HepG2 (cell line): Measurements from ENCODE around the gene KCNMA1. TPM values are rescaled to one million over a fixed set of nuclear protein-coding genes. Genes with fewer than 3 reads are reported as not detected.

Source experiments
- ATAC-seq: fragments of 200-7000 bp; cut with Tn5 transposase; 3 replicates; pipeline ENCODE4 v1.9.1; 2020; ENCODE audit warnings: mild to moderate bottlenecking, moderate library complexity
- BruUV-seq: library from RNA; stranded (reverse); fragments of 400-500 nt; replicated peaks from 2 replicates; lab custom pipeline; 2021; lab: Mats Ljungman, UMichigan
- CTCF ChIA-PET: fragments of 300-600 bp; formaldehyde crosslinking; extraction: SDS; loops from one replicate; lab custom pipeline; 2021; ENCODE audit warnings: low total read pairs, inconsistent platforms, low intra/inter-chr PET ratio; lab: Yijun Ruan, JAX
- POLR2A ChIA-PET: fragments of 350-600 bp; sonication (Branson Sonifier 250); formaldehyde crosslinking; loops from one replicate; lab custom pipeline; 2020; ENCODE audit warnings: antibody characterized with exemption, inconsistent platforms; lab: Yijun Ruan, JAX
- DNase-seq: peaks from one replicate; pipeline ENCODE4 v3.0.0-alpha.2; 2015; ENCODE audit warnings: low spot score
- FAIRE-seq: peaks from 3 replicates; lab custom pipeline; 2011; peaks lifted over from hg19 to GRCh38; lab: Jason Lieb, UNC
- H2AFZ ChIP-seq: one replicate; pipeline ENCODE4 v1.6.1; 2011; ENCODE audit warnings: low read length, inconsistent platforms
- H3K27ac ChIP-seq: fragments of 300-600 bp; 3 replicates; pipeline ENCODE4 v1.8.0; 2011; ENCODE audit warnings: mixed run types, mild to moderate bottlenecking, mixed read lengths, low read length, inconsistent platforms; ENCODE audit not compliant: insufficient read depth; ENCODE audit errors: extremely low read length
- H3K27me3 ChIP-seq, 2 experiments: fragments of 200-600 bp in 1 of 2; 2 replicates in 1 of 2; 3 replicates in 1 of 2; pipeline versions ENCODE4 v1.6.0 to v1.8.0; 2011; ENCODE audit warnings: low read length in 2 of 2, mild to moderate bottlenecking in 2 of 2, moderate library complexity in 2 of 2, inconsistent platforms in 1 of 2; ENCODE audit not compliant: insufficient read depth in 2 of 2, control insufficient read depth in 1 of 2
- H3K36me3 ChIP-seq, 2 experiments: fragments of 200-600 bp in 1 of 2; replicated peaks in 1 of 2; 2 replicates in 1 of 2; 3 replicates in 1 of 2; pipeline versions ENCODE4 v1.5.1 to v1.8.0; 2011; ENCODE audit warnings: low read length in 2 of 2, inconsistent platforms in 1 of 2; ENCODE audit not compliant: insufficient read depth in 2 of 2, control insufficient read depth in 1 of 2
- H3K4me1 ChIP-seq: 2 replicates; pipeline ENCODE4 v1.5.1; 2012; ENCODE audit warnings: low read length, inconsistent platforms; ENCODE audit not compliant: insufficient read depth
- H3K4me2 ChIP-seq: 2 replicates; pipeline ENCODE4 v1.6.0; 2011; ENCODE audit warnings: low read depth, low read length, inconsistent platforms
- H3K4me3 ChIP-seq, 3 experiments: fragments of 200-600 bp in 1 of 3; sonication (generic), shearing (Covaris generic) in 1 of 3; replicated peaks in 1 of 3; 2 replicates each; pipeline ENCODE4 v1.5.1; 2011 to 2016; ENCODE audit warnings: low read length in 3 of 3, inconsistent platforms in 2 of 3, low read depth in 2 of 3, mild to moderate bottlenecking in 2 of 3, control low read depth in 1 of 3, mixed read lengths in 1 of 3; ENCODE audit not compliant: insufficient read depth in 1 of 3
- H3K79me2 ChIP-seq: one replicate; pipeline ENCODE4 v1.6.1; 2011; ENCODE audit warnings: low read length, inconsistent platforms; ENCODE audit not compliant: insufficient read depth
- H3K9ac ChIP-seq: 2 replicates; pipeline ENCODE4 v1.6.0; 2011; ENCODE audit warnings: mild to moderate bottlenecking, low read depth, low read length, inconsistent platforms; ENCODE audit not compliant: insufficient read depth
- H3K9me3 ChIP-seq: 2 replicates; pipeline ENCODE4 v1.5.1; 2012; ENCODE audit warnings: mild to moderate bottlenecking, low read length
- H4K20me1 ChIP-seq: 2 replicates; pipeline ENCODE4 v1.6.0; 2011; ENCODE audit warnings: inconsistent platforms, mild to moderate bottlenecking, low read length, moderate library complexity; ENCODE audit not compliant: insufficient read depth
- BRD4 ChIP-seq: sonication (generic); formaldehyde crosslinking; IDR thresholded peaks from 2 replicates; pipeline ENCODE4 v1.4.0; 2020; ENCODE audit warnings: missing genetic modification reagents
- DR1 ChIP-seq: sonication (generic); formaldehyde crosslinking; IDR thresholded peaks from 2 replicates; pipeline ENCODE4 v1.8.0; 2021; ENCODE audit warnings: mild to moderate bottlenecking, missing genetic modification reagents, inconsistent platforms
- ELF1 ChIP-seq: sonication (generic); formaldehyde crosslinking; IDR thresholded peaks from 2 replicates; pipeline ENCODE4 v1.4.0; 2020; ENCODE audit warnings: missing genetic modification reagents
- FOXO1 ChIP-seq: sonication (generic); formaldehyde crosslinking; IDR thresholded peaks from 2 replicates; pipeline ENCODE4 v1.4.0; 2020; ENCODE audit warnings: missing genetic modification reagents
- HCFC1 ChIP-seq: fragments of 150-350 bp; IDR thresholded peaks from 2 replicates; pipeline ENCODE4 v1.6.1; 2014; ENCODE audit warnings: low read depth, low read length
- HMG20B ChIP-seq: conservative IDR thresholded peaks from 2 replicates; pipeline ENCODE4 v1.6.1; 2016; ENCODE audit warnings: missing genetic modification reagents, missing compliant biosample characterization
- MXI1 ChIP-seq: IDR thresholded peaks from 3 replicates; pipeline ENCODE4 v1.6.1; 2012; ENCODE audit warnings: low read depth, low read length, inconsistent platforms, borderline replicate concordance
- NBN ChIP-seq: fragments of 450-650 bp; conservative IDR thresholded peaks from 2 replicates; pipeline ENCODE4 v1.6.1; 2017
- NFKB2 ChIP-seq: sonication (generic); formaldehyde crosslinking; IDR thresholded peaks from 2 replicates; pipeline ENCODE4 v1.4.0; 2020; ENCODE audit warnings: missing genetic modification reagents, borderline replicate concordance
- POLR2AphosphoS2 ChIP-seq: IDR thresholded peaks from 2 replicates; pipeline ENCODE4 v1.6.1; 2011; ENCODE audit warnings: low read depth, low read length, improper control_type of control experiment
- TOPORS ChIP-seq: sonication (generic); formaldehyde crosslinking; IDR thresholded peaks from 2 replicates; pipeline ENCODE4 v1.8.0; 2023; ENCODE audit warnings: mild to moderate bottlenecking, missing genetic modification reagents
- TRIM24 ChIP-seq: sonication (generic); formaldehyde crosslinking; IDR thresholded peaks from 2 replicates; pipeline ENCODE4 v1.8.0; 2022; ENCODE audit warnings: mild to moderate bottlenecking, missing genetic modification reagents
- ZNF44 ChIP-seq: sonication (generic); formaldehyde crosslinking; IDR thresholded peaks from 2 replicates; pipeline ENCODE4 v1.5.1; 2020; ENCODE audit warnings: mild to moderate bottlenecking, missing genetic modification reagents
- ZNF713 ChIP-seq: sonication (generic); formaldehyde crosslinking; IDR thresholded peaks from 2 replicates; pipeline ENCODE4 v1.4.0; 2020; ENCODE audit warnings: mild to moderate bottlenecking, missing genetic modification reagents
- ZNF720 ChIP-seq: sonication (generic); formaldehyde crosslinking; IDR thresholded peaks from 2 replicates; pipeline ENCODE4 v1.4.0; 2020; ENCODE audit warnings: missing genetic modification reagents
- WGBS: methylation state at CpG from one replicate; pipeline ENCODE4 v1.1.6; 2017; ENCODE audit warnings: low lambda C conversion rate; 5-methylcytosine and 5-hydroxymethylcytosine counted together
- in situ Hi-C: cut with HindIII; loops from 2 replicates; pipeline ENCODE4 v1.10.0; 2017; ENCODE audit warnings: low pct_unique_long_range_greater_than_20kb; ENCODE audit not compliant: extremely low pct_ligation_motif_present
- intact Hi-C: fragments of 100-400 bp; cut with micrococcal nuclease; formaldehyde crosslinking; loops from one replicate; pipeline ENCODE4 v1.10.0; 2022; ENCODE audit not compliant: unreplicated experiment
- polyA plus RNA-seq, 8 experiments: library from polyadenylated mRNA; depleted of rRNA in 3 of 8; stranded (reverse) in 7 of 8; unstranded in 1 of 8; fragments of >200 nt; fragmentation: Illumina TruSeq in 4 of 8; extraction: Trizol in 4 of 8; gene quantifications; 2 replicates each; pipeline versions ENCODE4 v1.2.1 to v1.2.3, GENCODE V29; 2011 to 2016; ENCODE audit warnings: low read depth in 4 of 8, missing spikeins in 1 of 8, mixed read lengths in 1 of 8; ENCODE audit not compliant: insufficient read depth in 1 of 8
- total RNA-seq, 5 experiments: library from RNA; depleted of rRNA; stranded (reverse); fragments of >200 nt; fragmentation: Illumina TruSeq; extraction: Trizol; gene quantifications; 2 replicates each; pipeline ENCODE4 v1.2.3, GENCODE V29; 2016; ENCODE audit warnings: low read depth in 1 of 5
- TF ChIP-seq, protein P1 (sequence below): sonication (generic); formaldehyde crosslinking; IDR thresholded peaks from 2 replicates; pipeline ENCODE4 v1.4.0; 2020; ENCODE audit warnings: low read depth, mild to moderate bottlenecking, missing genetic modification reagents
- TF ChIP-seq, protein P2 (sequence below): sonication (generic); formaldehyde crosslinking; IDR thresholded peaks from 2 replicates; pipeline ENCODE4 v1.4.0; 2020; ENCODE audit warnings: mild to moderate bottlenecking, missing genetic modification reagents

The KCNMA1 gene
- total and polyA plus RNA-seq, 2 of the 13 experiments (the other 11 are each of a cell fraction or from before 2014, with no cell fraction given), result 0.02 TPM; not detected in 1

DNA sequence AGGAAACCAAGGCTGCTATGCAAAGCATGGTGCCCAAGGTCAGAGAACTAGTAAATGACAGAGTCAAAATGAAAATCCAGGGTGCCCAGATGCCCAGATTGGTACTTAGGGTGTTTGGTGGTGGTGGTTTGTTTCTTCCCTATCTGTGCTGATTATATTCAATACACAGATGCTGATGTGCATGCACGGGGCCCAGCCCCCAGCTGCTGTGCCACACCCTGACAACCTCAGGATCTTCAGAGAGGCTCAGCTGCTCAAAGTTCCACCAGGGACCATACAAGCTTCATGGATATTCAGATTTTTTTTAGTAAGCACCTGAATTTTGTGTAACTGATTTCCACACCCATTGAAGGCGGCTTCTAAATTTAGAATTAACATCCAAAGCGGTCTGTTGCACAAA lies 75.6 kb downstream of the KCNMA1 start:
- FAIRE-seq (no peak), DNase-seq (no peak), ATAC-seq (no peak)
- ChIA-PET POLR2A (no interaction called here), CTCF (no interaction called here)
- TF ChIP-seq TRIM24 (CRISPR knock-in tag) (no peak), ZNF713 (no peak), NFKB2 (CRISPR knock-in tag) (no peak), TOPORS (no peak), HCFC1 (no peak), FOXO1 (CRISPR knock-in tag) (no peak), ZNF720 (no peak), MXI1 (no peak), ELF1 (CRISPR knock-in tag) (no peak), ZNF44 (CRISPR knock-in tag) (no peak), NBN (no peak), POLR2AphosphoS2 (no peak), DR1 (no peak), HMG20B (CRISPR knock-in tag) (no peak), BRD4 (CRISPR knock-in tag) (no peak)
- TF ChIP-seq, protein P1, sequence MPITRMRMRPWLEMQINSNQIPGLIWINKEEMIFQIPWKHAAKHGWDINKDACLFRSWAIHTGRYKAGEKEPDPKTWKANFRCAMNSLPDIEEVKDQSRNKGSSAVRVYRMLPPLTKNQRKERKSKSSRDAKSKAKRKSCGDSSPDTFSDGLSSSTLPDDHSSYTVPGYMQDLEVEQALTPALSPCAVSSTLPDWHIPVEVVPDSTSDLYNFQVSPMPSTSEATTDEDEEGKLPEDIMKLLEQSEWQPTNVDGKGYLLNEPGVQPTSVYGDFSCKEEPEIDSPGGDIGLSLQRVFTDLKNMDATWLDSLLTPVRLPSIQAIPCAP (CRISPR knock-in tag), result no peak
- TF ChIP-seq, protein P2, sequence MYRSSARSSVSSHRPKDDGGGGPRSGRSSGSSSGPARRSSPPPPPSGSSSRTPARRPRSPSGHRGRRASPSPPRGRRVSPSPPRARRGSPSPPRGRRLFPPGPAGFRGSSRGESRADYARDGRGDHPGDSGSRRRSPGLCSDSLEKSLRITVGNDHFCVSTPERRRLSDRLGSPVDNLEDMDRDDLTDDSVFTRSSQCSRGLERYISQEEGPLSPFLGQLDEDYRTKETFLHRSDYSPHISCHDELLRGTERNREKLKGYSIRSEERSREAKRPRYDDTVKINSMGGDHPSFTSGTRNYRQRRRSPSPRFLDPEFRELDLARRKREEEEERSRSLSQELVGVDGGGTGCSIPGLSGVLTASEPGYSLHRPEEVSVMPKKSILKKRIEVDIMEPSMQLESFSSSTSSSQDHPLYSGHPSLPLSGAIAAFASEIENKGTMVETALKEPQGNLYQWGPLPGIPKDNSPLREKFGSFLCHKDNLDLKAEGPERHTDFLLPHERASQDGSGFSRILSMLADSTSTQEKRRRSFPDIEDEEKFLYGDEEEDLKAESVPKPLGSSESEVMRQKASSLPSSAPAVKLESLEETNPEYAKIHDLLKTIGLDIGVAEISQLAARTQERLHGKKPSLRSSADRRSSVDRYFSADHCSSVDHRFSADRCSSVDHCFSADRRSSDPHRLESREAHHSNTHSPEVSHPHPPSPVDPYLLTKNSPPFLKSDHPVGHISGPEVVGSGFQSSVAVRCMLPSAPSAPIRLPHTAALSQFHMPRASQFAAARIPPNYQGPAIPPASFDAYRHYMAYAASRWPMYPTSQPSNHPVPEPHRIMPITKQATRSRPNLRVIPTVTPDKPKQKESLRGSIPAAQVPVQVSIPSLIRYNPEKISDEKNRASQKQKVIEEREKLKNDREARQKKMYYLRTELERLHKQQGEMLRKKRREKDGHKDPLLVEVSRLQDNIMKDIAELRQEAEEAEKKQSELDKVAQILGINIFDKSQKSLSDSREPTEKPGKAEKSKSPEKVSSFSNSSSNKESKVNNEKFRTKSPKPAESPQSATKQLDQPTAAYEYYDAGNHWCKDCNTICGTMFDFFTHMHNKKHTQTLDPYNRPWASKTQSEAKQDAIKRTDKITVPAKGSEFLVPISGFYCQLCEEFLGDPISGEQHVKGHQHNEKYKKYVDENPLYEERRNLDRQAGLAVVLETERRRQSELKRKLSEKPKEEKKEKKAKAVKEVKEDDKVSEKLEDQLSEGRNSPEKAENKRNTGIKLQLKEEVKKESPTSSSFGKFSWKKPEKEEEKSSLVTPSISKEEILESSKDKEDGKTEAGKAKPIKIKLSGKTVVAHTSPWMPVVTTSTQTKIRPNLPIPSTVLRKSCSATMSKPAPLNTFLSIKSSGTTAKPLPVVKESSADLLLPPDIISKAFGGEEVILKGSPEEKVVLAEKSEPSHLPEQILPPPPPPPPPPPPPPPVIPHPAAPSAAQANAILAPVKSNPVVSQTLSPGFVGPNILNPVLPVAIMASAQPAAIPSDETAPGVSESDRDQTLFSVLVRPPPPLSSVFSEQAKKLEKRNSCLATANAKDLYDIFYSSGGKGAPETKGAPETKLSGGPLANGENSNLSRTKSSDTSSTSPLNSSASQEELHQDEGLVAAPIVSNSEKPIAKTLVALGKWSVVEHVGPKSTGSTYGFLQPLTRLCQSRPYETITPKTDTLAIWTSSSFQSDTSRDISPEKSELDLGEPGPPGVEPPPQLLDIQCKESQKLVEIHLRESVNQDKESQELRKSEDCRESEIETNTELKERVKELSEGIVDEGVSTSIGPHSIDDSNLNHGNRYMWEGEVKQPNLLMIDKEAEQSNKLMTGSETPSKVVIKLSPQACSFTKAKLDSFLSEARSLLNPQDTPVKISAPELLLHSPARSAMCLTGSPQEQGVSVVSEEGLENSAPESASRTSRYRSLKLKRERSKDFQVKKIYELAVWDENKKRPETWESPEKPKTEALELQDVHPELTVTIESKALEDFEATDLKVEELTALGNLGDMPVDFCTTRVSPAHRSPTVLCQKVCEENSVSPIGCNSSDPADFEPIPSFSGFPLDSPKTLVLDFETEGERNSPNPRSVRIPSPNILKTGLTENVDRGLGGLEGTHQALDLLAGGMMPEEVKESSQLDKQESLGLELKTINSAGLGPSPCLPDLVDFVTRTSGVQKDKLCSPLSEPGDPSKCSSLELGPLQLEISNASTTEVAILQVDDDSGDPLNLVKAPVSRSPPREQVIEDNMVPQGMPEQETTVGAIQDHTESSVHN, result no peak
- Histone ChIP-seq H3K9ac (no peak overlapping the region), H3K4me2 (no peak overlapping the region), H3K9me3 (no peaks in the 10 kb centered on the region), H3K4me1 (no peaks in the 10 kb centered on the region), H2AFZ (no peak overlapping the region), H3K4me3 (no peak overlapping the region), H3K36me3 (no peaks in the 10 kb centered on the region), H3K79me2 (no peaks in the 10 kb centered on the region), H3K27ac (no peak overlapping the region), H4K20me1 (no peaks in the 10 kb centered on the region), H3K27me3 (peaks cover 0 to 5% of the 10 kb centered on the region in 2 experiments; a peak in 1 of 5 replicates)
- 48% methylated on average over 2 of the region's 3 CpGs for WGBS
- intact Hi-C loops (no loop called here), in situ Hi-C loops (no loop called here)
- BruUV-seq, result no TSS peak
